HL-60/S4 treated with retinoic acid at 250 ng/mL for 4 days and 3 days (cell line): ENCODE measurements around the gene THRB.
"Not testable (repeated sequence)": the region's sequence is repeated elsewhere in the genome, so short reads cannot be mapped to it uniquely, and the experiment has no call there.

Experiments used
- in situ Hi-C: fragments of 300-500 bp; cut with MboI; formaldehyde crosslinking; loops from 2 replicates; pipeline ENCODE4 v1.7.0; 2022; ENCODE audit warnings: low sequenced_read_pairs

THRB gene

GRCh38 chr3:24135280-24135679 is 359.4 kb downstream of the THRB start:
- in situ Hi-C loops = no loop called here

GRCh38 chr3:24133942-24134341 is 360.7 kb downstream of the THRB start:
- in situ Hi-C loops = no loop called here

GRCh38 chr3:24133436-24133835 is 361.2 kb downstream of the THRB start:
- in situ Hi-C loops = no loop called here

- in situ Hi-C loops = no loop called here
These were observed 365.1 kb downstream of the THRB start for GRCh38 chr3:24129549-24129948.

GRCh38 chr3:24128199-24129005 is 366.2 kb downstream of the THRB start:
- in situ Hi-C loops = no loop called here

GRCh38 chr3:24123596-24123995 is 371.1 kb downstream of the THRB start:
- in situ Hi-C loops = no loop called here

- in situ Hi-C loops = no loop called here
These were observed 374.2 kb downstream of the THRB start for GRCh38 chr3:24120434-24120833.

- in situ Hi-C loops = no loop called here
These were observed 375.3 kb downstream of the THRB start for GRCh38 chr3:24119321-24119751.

- in situ Hi-C loops = no loop called here
These were observed 377.1 kb downstream of the THRB start for GRCh38 chr3:24117508-24117907.

GRCh38 chr3:24111711-24112110 is 382.9 kb downstream of the THRB start:
- in situ Hi-C loops = no loop called here

GRCh38 chr3:24110051-24110450 is 384.6 kb downstream of the THRB start:
- in situ Hi-C loops = no loop called here

GRCh38 chr3:24101676-24102168 is 392.9 kb downstream of the THRB start:
- in situ Hi-C loops = no loop called here

GRCh38 chr3:24100696-24101402 is 393.8 kb downstream of the THRB start:
- in situ Hi-C loops = no loop called here

GRCh38 chr3:24096695-24097290 is 397.9 kb downstream of the THRB start:
- in situ Hi-C loops = no loop called here

- in situ Hi-C loops = no loop called here
These were observed 398.4 kb downstream of the THRB start for GRCh38 chr3:24096271-24096670.

GRCh38 chr3:24094818-24095217 is 399.8 kb downstream of the THRB start:
- in situ Hi-C loops = not testable (repeated sequence)

GRCh38 chr3:24088782-24089181 is 405.9 kb downstream of the THRB start:
- in situ Hi-C loops = no loop called here

GRCh38 chr3:24087469-24087868 is 407.2 kb downstream of the THRB start:
- in situ Hi-C loops = no loop called here

GRCh38 chr3:24086617-24087404 is 407.8 kb downstream of the THRB start:
- in situ Hi-C loops = no loop called here

GRCh38 chr3:24086206-24086605 is 408.4 kb downstream of the THRB start:
- in situ Hi-C loops = no loop called here

- in situ Hi-C loops = no loop called here
These were observed 422.5 kb downstream of the THRB start for GRCh38 chr3:24072193-24072592.
